Kidney (tissue), 14 donors: ENCODE measurements around the gene ACER3. TPM values are rescaled to one million over a fixed set of nuclear protein-coding genes. Genes with fewer than 3 reads are reported as not detected.

Source experiments
- DNase-seq, 5 donors: peaks; one replicate each; pipeline ENCODE4 v3.0.0-alpha.2; 2013 to 2020
- FAIRE-seq: peaks from 2 replicates; lab custom pipeline; 2012; peaks lifted over from hg19 to GRCh38; lab: Jason Lieb, UNC
- H3K27ac ChIP-seq, 2 donors: one replicate each; pipeline ENCODE4 v1.7.0; 2013; ENCODE audit warnings: low read depth in 2 of 2, low read length in 2 of 2, inconsistent platforms in 1 of 2
- H3K27me3 ChIP-seq: one replicate; pipeline ENCODE4 v1.7.1; 2013; ENCODE audit warnings: low read length, inconsistent platforms; ENCODE audit not compliant: control insufficient read depth, insufficient read depth
- H3K36me3 ChIP-seq, 3 donors: one replicate each; pipeline versions ENCODE4 v1.7.0 to v1.7.1; 2013; ENCODE audit warnings: low read length in 3 of 3, control low read depth in 1 of 3, inconsistent platforms in 1 of 3; ENCODE audit not compliant: insufficient read depth in 3 of 3, control insufficient read depth in 2 of 3
- H3K4me1 ChIP-seq, 3 donors: one replicate each; pipeline versions ENCODE4 v1.7.0 to v1.7.1; 2013; ENCODE audit warnings: low read length in 3 of 3, inconsistent platforms in 1 of 3, low read depth in 1 of 3; ENCODE audit not compliant: control insufficient read depth in 2 of 3, insufficient read depth in 2 of 3
- H3K4me3 ChIP-seq, 3 donors: one replicate each; pipeline versions ENCODE4 v1.7.0 to v1.8.1; 2013; ENCODE audit warnings: low read length in 3 of 3, control low read depth in 1 of 3, inconsistent platforms in 1 of 3
- H3K9ac ChIP-seq, 3 donors: one replicate each; pipeline versions ENCODE4 v1.7.0 to v1.7.1; 2013; ENCODE audit warnings: low read length in 3 of 3, control low read depth in 1 of 3, inconsistent platforms in 1 of 3
- H3K9me3 ChIP-seq, 3 donors: one replicate each; pipeline versions ENCODE4 v1.7.0 to v1.7.1; 2013; ENCODE audit warnings: low read length in 3 of 3, control low read depth in 1 of 3, inconsistent platforms in 1 of 3; ENCODE audit not compliant: control insufficient read depth in 2 of 3, insufficient read depth in 1 of 3
- CTCF ChIP-seq: IDR thresholded peaks from 3 replicates; pipeline ENCODE4 v1.5.1; 2012; ENCODE audit warnings: mild to moderate bottlenecking, moderate library complexity, borderline replicate concordance; ENCODE audit not compliant: insufficient read depth; ENCODE audit errors: extremely low read depth
- intact Hi-C: fragments of 100-400 bp; cut with DNase I; formaldehyde crosslinking; loops from one replicate; pipeline ENCODE4 v1.11.1; 2022
- polyA plus RNA-seq: library from polyadenylated mRNA; stranded (reverse); fragments of 350-450 nt; fragmentation: Illumina TruSeq; extraction: RNeasy Lipid Tissue Mini Kit (QIAGEN cat#74804); gene quantifications from one replicate; pipeline ENCODE4 v1.2.3, GENCODE V29; 2014; ENCODE audit warnings: low read depth, low replicate concordance; ENCODE audit not compliant: insufficient read depth
- total RNA-seq: library from RNA; stranded (reverse); fragmentation: NEBNext Ultra II Directional; extraction: Animal tissue kit (Norgen Biotek cat#: 25700); gene quantifications from one replicate; pipeline ENCODE4 v1.2.1, GENCODE V29; 2021
- donor health status: control.
- donor health status: control.
- donor health status: control.
- donor health status: control.
- donor health status: control.
- donor health status: DM: yes; HTN: yes; CAD: no.
- donor health status: Normal renal cell carcinoma (clear cell type).

Gene ACER3
- total and polyA plus RNA-seq, 2 donors from 2014 or later, result 5.9 to 35.3 TPM

- TF ChIP-seq CTCF, result no peak
- no peak overlapping the region for H3K9ac ChIP-seq
- H3K27ac ChIP-seq, result no peak overlapping the region
- peaks cover 0 to 3% (median 0%) of the 10 kb centered on the region in 3 donors for H3K4me1 ChIP-seq
- H3K36me3 ChIP-seq, result no peaks in the 10 kb centered on the region
- H3K9me3 ChIP-seq, result no peaks in the 10 kb centered on the region
- DNase-seq (no peak), FAIRE-seq (no peak)
- intact Hi-C loops, result no loop called here
- no peaks in the 10 kb centered on the region for H3K27me3 ChIP-seq
- no peak overlapping the region for H3K4me3 ChIP-seq
Observed at GRCh38 chr11:76834151-76834550, 26.6 kb upstream of the ACER3 start.

GRCh38 chr11:76835036-76835435 is 25.7 kb upstream of the ACER3 start:
- no peaks in the 10 kb centered on the region for H3K27me3 ChIP-seq
- H3K9ac ChIP-seq, result no peak overlapping the region
- FAIRE-seq (no peak), DNase-seq (no peak)
- H3K9me3 ChIP-seq, result no peaks in the 10 kb centered on the region
- no peak overlapping the region for H3K4me3 ChIP-seq
- peaks cover 0 to 3% (median 0%) of the 10 kb centered on the region in 3 donors for H3K4me1 ChIP-seq
- no peak overlapping the region for H3K27ac ChIP-seq
- no peaks in the 10 kb centered on the region for H3K36me3 ChIP-seq
- intact Hi-C loops, result no loop called here
- TF ChIP-seq CTCF, result no peak

- no peak for DNase-seq
- Histone ChIP-seq H3K27me3 (no peaks in the 10 kb centered on the region), H3K36me3 (no peaks in the 10 kb centered on the region), H3K4me3 (no peak overlapping the region), H3K9ac (no peak overlapping the region), H3K27ac (peak overlapping the region in 1 of 2 donors; percentile 1), H3K9me3 (no peaks in the 10 kb centered on the region), H3K4me1 (peaks cover 0 to 3% (median 0%) of the 10 kb centered on the region in 3 donors)
- no peak for TF ChIP-seq CTCF
- no peak for FAIRE-seq
- intact Hi-C loops, result no loop called here
Observed at GRCh38 chr11:76835928-76836612, 24.6 kb upstream of the ACER3 start.
